NCI-H1417 treated with DMSO at 0.1 percent for 48 hours (cell line): Measurements from ENCODE around the gene ADAMTSL2.
"Not testable (repeated sequence)": the region's sequence is repeated elsewhere in the genome, so short reads cannot be mapped to it uniquely, and the experiment has no call there.

Experiments used
- DNase-seq: peaks from one replicate; lab custom pipeline; 2025; lab: John Stamatoyannopoulos, UW

Gene ADAMTSL2

DNA sequence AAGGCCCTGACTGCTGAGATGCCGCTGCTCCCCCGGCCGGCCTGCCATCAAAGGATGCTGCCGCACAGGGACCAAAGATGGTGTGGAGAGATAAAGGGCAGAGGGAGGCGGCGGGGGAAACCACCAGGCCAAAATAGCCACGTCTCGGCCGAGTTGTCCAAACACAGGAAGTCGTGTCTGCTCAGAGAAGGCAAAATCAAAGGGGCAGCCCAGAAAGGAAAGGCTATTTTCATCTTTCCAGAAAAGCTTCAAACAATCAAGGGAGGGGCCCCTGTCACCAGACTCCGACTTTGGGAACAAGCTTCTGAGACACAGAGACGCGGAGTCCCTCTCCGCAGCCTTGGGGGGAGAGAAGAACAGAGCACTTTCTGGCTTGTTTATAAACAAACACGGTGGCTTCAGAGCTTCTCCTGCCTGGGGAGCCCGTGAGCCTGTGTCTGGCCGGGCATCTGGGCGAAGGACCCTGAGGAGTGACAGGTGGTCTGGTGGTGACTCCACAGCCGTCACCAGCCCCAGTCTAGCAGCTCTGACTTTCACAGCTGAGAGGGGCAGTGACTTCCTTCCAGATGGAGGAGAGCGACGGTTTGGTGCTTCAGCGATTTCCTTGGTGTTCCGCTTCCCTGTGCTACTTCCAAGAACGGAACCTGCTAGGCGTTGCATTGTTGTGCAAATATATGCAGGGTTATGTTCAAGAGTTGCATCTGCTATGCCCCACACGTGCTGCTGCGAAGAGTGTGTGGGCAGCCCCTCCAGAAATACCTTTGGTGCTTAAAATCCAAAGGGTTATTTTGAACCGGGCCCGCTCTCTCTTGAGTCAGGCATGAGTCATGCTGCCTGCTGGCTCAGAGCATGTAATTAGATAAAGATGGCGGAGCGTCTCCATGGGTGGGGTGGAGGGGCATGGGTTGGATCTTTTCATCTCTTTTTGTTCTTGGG is 24.0 kb downstream of the ADAMTSL2 start:
- DNase-seq, result no peak

GRCh38 chr9:133560311-133560710 is 25.8 kb downstream of the ADAMTSL2 start:
- no peak for DNase-seq

DNA sequence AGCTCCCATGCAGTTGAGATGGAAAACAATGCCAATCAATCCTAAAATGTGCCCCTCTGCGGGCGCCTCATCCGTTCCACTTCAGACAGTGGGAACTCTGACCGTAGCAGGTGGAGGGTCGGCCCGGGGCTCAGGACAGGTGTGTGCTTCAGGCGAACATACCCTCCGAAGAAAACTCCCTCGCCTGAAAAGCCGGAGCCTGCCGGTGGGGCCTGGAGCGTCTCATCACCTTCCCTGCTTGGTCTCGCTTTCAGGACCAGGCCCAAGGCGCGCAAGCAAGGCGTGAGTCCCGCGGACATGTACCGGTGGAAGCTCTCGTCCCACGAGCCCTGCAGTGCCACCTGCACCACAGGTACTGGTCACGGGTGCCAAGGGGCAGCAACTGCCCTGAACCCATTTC is 26.4 kb downstream of the ADAMTSL2 start:
- DNase-seq, result no peak

GRCh38 chr9:133561976-133562554 is 27.6 kb downstream of the ADAMTSL2 start:
- no peak for DNase-seq

DNA sequence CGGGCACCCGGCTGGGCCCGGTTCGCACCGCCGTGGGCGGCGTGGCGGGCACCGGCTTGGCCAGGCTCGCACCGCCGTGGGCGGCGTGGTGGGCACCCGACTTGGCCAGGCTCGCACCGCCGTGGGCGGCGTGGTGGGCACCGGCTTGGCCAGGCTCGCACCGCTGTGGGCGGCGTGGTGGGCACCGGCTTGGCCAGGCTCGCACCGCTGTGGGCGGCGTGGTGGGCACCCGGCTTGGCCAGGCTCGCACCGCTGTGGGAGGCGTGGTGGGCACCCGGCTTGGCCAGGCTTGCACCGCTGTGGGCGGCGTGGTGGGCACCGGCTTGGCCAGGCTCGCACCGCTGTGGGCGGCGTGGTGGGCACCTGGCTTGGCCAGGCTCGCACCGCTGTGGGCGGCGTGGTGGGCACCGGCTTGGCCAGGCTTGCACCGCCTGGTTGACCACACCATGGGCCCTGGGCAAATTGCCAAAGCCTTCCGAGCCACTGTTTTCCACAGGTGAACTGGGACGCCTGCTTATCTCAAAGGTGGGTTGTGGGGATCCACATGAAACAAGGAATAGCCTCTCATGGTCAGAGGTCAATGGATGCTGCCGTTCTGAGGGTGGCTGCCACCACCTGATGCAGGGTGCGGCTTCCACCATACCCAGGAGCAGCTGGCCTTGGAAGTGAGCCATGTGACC is 28.2 kb downstream of the ADAMTSL2 start:
- DNase-seq, result no peak

GRCh38 chr9:133563291-133563796 is 28.8 kb downstream of the ADAMTSL2 start:
- DNase-seq, result no peak

DNA sequence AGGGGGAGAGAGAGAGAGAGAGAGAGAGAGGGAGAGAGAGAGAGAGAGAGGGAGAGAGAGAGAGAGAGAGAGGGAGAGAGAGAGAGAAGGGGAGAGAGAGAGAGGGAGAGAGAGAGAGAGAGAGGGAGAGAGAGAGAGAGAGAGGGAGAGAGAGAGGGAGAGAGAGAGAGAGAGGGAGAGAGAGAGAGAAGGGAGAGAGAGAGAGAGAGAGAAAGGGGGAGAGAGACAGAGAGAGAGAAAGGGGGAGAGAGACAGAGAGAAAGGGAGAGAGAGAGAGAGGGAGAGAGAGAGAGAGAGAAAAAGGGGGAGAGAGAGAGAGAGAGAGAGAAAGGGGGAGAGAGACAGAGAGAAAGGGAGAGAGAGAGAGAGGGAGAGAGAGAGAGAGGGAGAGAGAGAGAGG is 29.3 kb downstream of the ADAMTSL2 start:
- DNase-seq, result not testable (repeated sequence)

GRCh38 chr9:133564451-133565116 is 30.1 kb downstream of the ADAMTSL2 start:
- DNase-seq, result no peak

- no peak for DNase-seq
Measured at GRCh38 chr9:133566382-133566781, 31.9 kb downstream of the ADAMTSL2 start.

GRCh38 chr9:133566817-133567216 is 32.3 kb downstream of the ADAMTSL2 start:
- no peak for DNase-seq

- no peak for DNase-seq
Measured at GRCh38 chr9:133568186-133568585, 33.7 kb downstream of the ADAMTSL2 start.

GRCh38 chr9:133569121-133569785 is 34.7 kb downstream of the ADAMTSL2 start:
- DNase-seq, result no peak

DNA sequence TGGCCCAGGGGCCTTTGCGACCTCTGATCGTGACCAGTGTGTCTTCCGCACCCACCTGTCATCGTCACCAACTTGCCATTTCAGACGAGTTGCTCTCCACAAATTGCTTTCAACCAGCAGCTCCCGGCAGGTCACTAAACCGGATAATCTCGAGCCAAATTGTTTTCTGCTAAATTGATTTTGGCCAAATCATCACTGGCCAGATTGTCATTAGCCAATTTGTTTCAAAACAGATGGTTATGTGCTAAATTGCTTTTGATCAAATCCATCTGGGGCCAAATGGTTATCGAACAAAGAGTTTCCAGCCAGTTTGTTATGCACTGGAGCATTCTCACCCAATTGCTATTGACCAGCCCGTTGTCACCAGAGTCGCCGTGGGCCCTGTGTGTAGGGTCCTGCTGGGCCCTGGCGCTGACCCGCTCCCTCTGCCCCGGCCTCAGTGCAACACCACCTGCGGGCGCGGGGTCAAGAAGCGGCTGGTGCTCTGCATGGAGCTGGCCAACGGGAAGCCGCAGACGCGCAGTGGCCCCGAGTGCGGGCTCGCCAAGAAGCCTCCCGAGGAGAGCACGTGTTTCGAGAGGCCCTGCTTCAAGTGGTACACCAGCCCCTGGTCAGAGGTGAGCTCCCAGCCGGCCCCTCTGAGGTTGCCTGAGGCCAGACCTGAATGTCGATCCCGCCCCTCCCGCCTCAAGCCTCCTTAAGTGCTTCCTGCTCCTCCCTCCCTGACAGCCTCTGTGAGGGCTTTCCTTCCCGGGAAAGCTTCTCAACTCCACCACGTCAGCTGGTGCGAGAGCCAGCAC is 35.6 kb downstream of the ADAMTSL2 start:
- DNase-seq, result no peak

- DNase-seq, result no peak
Measured at GRCh38 chr9:133570691-133571080, 36.2 kb downstream of the ADAMTSL2 start.

GRCh38 chr9:133571391-133571890 is 36.9 kb downstream of the ADAMTSL2 start:
- no peak for DNase-seq

DNA sequence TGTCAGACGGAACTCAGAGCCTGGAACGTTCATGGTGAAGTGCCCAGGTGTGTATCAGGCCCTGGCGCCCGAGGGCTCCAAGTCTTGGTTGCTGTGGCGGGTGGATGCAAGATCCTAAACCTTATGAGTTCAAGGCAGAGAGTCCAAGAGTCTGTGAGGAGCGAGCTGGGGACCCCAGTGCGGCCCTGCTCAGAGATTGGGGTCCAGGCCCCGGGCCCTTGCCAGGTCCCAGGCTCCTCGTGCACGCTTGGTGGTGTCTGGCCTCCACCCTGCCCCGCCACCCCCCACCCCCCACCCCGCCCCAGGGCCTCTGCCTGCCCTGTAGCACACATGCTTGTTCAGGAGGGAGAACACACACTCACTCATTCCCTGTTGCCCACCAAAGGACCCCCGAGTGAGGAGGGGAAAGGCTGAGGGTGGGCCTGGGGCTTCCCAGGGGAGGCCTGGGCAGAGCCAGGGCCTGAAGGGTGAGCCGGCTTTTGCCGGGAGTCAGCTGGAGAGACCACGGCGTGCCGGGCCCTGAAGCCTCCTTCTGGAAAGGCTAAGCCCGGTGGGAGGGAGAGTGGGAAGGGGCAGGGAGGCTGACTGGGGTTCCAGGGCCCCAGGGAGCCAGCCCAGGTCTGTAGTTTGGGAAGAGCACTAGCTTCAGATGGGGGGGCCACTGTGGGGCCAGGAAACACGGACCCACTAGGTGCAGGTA is 37.5 kb downstream of the ADAMTSL2 start:
- no peak for DNase-seq

DNA sequence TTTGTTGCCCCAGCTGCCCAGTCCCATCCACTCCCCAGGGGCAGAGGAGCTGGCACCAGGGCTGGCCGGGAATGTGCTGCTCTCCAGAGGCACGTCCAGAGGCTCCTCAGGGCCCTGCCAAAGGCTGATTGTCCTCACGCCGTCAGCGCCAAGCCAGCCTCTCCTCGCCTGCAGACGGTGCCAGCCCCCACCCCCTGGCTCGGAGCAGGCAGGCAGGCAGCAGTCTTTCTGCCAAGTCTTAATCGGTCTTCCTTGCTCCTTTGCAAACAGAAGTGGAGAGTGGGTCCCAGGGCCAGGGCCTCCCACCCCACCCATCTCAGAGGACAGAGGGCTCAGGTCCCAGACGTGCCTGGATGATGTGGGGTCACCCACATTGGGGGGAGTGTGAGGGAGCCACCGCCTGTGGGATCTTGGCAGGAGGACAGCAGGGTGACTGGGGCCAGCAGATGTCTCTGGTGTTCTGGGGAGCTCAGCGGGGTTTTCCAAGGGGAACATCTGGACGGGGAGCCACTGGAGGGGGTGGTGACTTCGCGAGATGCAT is 38.4 kb downstream of the ADAMTSL2 start:
- no peak for DNase-seq

- no peak for DNase-seq
Measured at GRCh38 chr9:133573791-133574515, 39.4 kb downstream of the ADAMTSL2 start.

DNA sequence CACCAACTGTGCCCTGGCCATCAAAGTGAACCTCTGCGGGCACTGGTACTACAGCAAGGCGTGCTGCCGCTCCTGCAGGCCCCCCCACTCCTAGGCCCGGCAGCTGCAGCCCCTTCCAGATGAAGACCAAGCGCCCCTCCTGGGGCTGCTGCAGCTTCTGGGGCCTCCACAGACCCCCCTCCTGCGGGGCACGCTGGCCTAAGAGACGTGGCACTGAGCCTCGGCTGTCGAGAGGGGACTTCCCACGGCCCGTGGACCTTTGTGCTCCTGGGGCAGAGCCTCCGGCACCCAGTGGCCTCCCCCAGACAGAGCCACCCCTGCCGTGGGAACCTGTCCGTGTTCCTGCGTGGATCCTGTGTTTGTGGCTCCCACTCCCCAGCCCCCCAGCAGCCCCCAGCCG is 40.3 kb downstream of the ADAMTSL2 start:
- DNase-seq, result no peak
